Subcutaneous abdominal adipose tissue (tissue), 5 donors: ENCODE results near the gene SAMD10.
"Not testable (repeated sequence)": the region's sequence is repeated elsewhere in the genome, so short reads cannot be mapped to it uniquely, and the experiment has no call there.

Experiments
- H3K27ac ChIP-seq: one replicate; pipeline ENCODE4 v1.7.0; 2013; ENCODE audit warnings: low read depth, mild to moderate bottlenecking, inconsistent platforms, low read length, moderate library complexity
- H3K27me3 ChIP-seq, 5 donors: one replicate each; pipeline ENCODE4 v1.7.0; 2013; ENCODE audit warnings: low read length in 5 of 5, inconsistent platforms in 1 of 5; ENCODE audit not compliant: control insufficient read depth in 5 of 5, insufficient read depth in 4 of 5
- H3K36me3 ChIP-seq, 5 donors: one replicate each; pipeline ENCODE4 v1.7.0; 2013; ENCODE audit warnings: low read length in 5 of 5; ENCODE audit not compliant: control insufficient read depth in 5 of 5, insufficient read depth in 5 of 5
- H3K4me1 ChIP-seq, 5 donors: one replicate each; pipeline ENCODE4 v1.7.0; 2013; ENCODE audit warnings: low read length in 5 of 5, mild to moderate bottlenecking in 3 of 5, moderate library complexity in 1 of 5; ENCODE audit not compliant: control insufficient read depth in 5 of 5, insufficient read depth in 5 of 5
- H3K4me3 ChIP-seq, 5 donors: one replicate each; pipeline ENCODE4 v1.7.0; 2013; ENCODE audit warnings: low read length in 5 of 5, low read depth in 1 of 5
- H3K9ac ChIP-seq, 5 donors: one replicate each; pipeline ENCODE4 v1.7.0; 2013; ENCODE audit warnings: low read length in 5 of 5, mild to moderate bottlenecking in 4 of 5, moderate library complexity in 3 of 5
- H3K9me3 ChIP-seq, 5 donors: one replicate each; pipeline ENCODE4 v1.7.0; 2013; ENCODE audit warnings: low read length in 5 of 5; ENCODE audit not compliant: control insufficient read depth in 5 of 5
- donor health status: healthy.
- donor health status: healthy.
- donor health status: healthy.
- donor health status: healthy.
- donor health status: healthy.

The SAMD10 gene

GRCh38 chr20:63933646-63934045, 45.8 kb downstream of the SAMD10 start:
- H3K27ac ChIP-seq: no peak overlapping the region
- peaks cover 0 to 85% (median 62%) of the 10 kb centered on the region in 5 donors for H3K36me3 ChIP-seq
- no peak overlapping the region for H3K4me3 ChIP-seq
- no peaks in the 10 kb centered on the region for H3K27me3 ChIP-seq
- no peaks in the 10 kb centered on the region for H3K9me3 ChIP-seq
- no peak overlapping the region for H3K9ac ChIP-seq
- H3K4me1 ChIP-seq: no peaks in the 10 kb centered on the region

GRCh38 chr20:63932606-63933160, 46.8 kb downstream of the SAMD10 start:
- Histone ChIP-seq H3K36me3 (peaks cover 0 to 90% (median 69%) of the 10 kb centered on the region in 5 donors), H3K9me3 (no peaks in the 10 kb centered on the region), H3K4me1 (no peaks in the 10 kb centered on the region), H3K27me3 (no peaks in the 10 kb centered on the region), H3K4me3 (no peak overlapping the region), H3K9ac (no peak overlapping the region), H3K27ac (no peak overlapping the region)

GRCh38 chr20:63931735-63932134, 47.7 kb downstream of the SAMD10 start:
- Histone ChIP-seq H3K9me3 (no peaks in the 10 kb centered on the region), H3K9ac (no peak overlapping the region), H3K4me1 (no peaks in the 10 kb centered on the region), H3K4me3 (no peak overlapping the region), H3K36me3 (peaks cover 2 to 93% (median 71%) of the 10 kb centered on the region in 5 donors), H3K27me3 (no peaks in the 10 kb centered on the region), H3K27ac (no peak overlapping the region)

- no peak overlapping the region for H3K9ac ChIP-seq
- H3K27me3 ChIP-seq: no peaks in the 10 kb centered on the region
- H3K4me3 ChIP-seq: no peak overlapping the region
- no peaks in the 10 kb centered on the region for H3K9me3 ChIP-seq
- peaks cover 2 to 93% (median 73%) of the 10 kb centered on the region in 5 donors for H3K36me3 ChIP-seq
- no peak overlapping the region for H3K27ac ChIP-seq
- H3K4me1 ChIP-seq: no peaks in the 10 kb centered on the region
Measured at GRCh38 chr20:63930971-63931553, 48.4 kb downstream of the SAMD10 start.

GRCh38 chr20:63929473-63929883, 50.0 kb downstream of the SAMD10 start:
- not testable (repeated sequence) for H3K4me1 ChIP-seq, H3K4me3 ChIP-seq, H3K27ac ChIP-seq, H3K9ac ChIP-seq, H3K27me3 ChIP-seq, H3K9me3 ChIP-seq
- H3K36me3 ChIP-seq: peaks cover 2 to 82% (median 58%) of the 10 kb centered on the region in 5 donors

- Histone ChIP-seq H3K4me3 (no peak overlapping the region), H3K4me1 (no peaks in the 10 kb centered on the region), H3K27me3 (no peaks in the 10 kb centered on the region), H3K9ac (no peak overlapping the region), H3K9me3 (no peaks in the 10 kb centered on the region), H3K36me3 (peaks cover 2 to 79% (median 58%) of the 10 kb centered on the region in 5 donors), H3K27ac (no peak overlapping the region)
Measured at GRCh38 chr20:63929071-63929470, 50.4 kb downstream of the SAMD10 start.

GRCh38 chr20:63926298-63926697, 53.1 kb downstream of the SAMD10 start:
- peaks cover 2 to 53% (median 39%) of the 10 kb centered on the region in 5 donors for H3K36me3 ChIP-seq
- H3K27me3 ChIP-seq: no peaks in the 10 kb centered on the region
- peaks cover 0 to 3% (median 0%) of the 10 kb centered on the region in 5 donors for H3K4me1 ChIP-seq
- no peak overlapping the region for H3K9ac ChIP-seq
- H3K9me3 ChIP-seq: no peaks in the 10 kb centered on the region
- H3K4me3 ChIP-seq: no peak overlapping the region
- no peak overlapping the region for H3K27ac ChIP-seq

GRCh38 chr20:63924241-63924640, 55.2 kb downstream of the SAMD10 start:
- Histone ChIP-seq H3K27ac (no peak overlapping the region), H3K4me1 (peaks cover 0 to 3% (median 0%) of the 10 kb centered on the region in 5 donors), H3K36me3 (peaks cover 2 to 39% (median 23%) of the 10 kb centered on the region in 5 donors), H3K9me3 (no peaks in the 10 kb centered on the region), H3K4me3 (no peak overlapping the region), H3K9ac (no peak overlapping the region), H3K27me3 (no peaks in the 10 kb centered on the region)
